ENCODE data around the gene ZNF583.

Gene ZNF583

GRCh38 chr19:56355517-56355916 is 48.6 kb upstream of the ZNF583 start:
- Histone ChIP-seq H3K9me3 (ENCODE audit: control insufficient read depth, insufficient read depth, low read depth, low read length) (no peaks in the 10 kb centered on the region; the same call in 1 of the 2 replicates), H3K27ac (ENCODE audit: extremely low read depth, low read depth, low read length) (no peak overlapping the region), H3K36me3 (ENCODE audit: control insufficient read depth in 2 of 2, insufficient read depth in 1 of 2, low read length in 2 of 2) (no peaks in the 10 kb centered on the region), H3K4me3 (ENCODE audit: low read depth, low read length) (no peak overlapping the region), H3K4me1 (ENCODE audit: control insufficient read depth, insufficient read depth, low read length) (no peaks in the 10 kb centered on the region)
- ChIA-PET CTCF (interaction anchor here (0.7 to 0.9 kb wide), 2 partner anchors 103 to 465 kb away, joined by 3 to 4 read pairs; no protein-coding TSS in a partner anchor), POLR2A (no interaction called here)
- TF ChIP-seq ZNF354C (tag by site-specific recombination; IDR thresholded peaks at IDR 0.05; ENCODE audit: borderline replicate concordance, low read depth): no peak
- TF ChIP-seq ZNF621 (tag by site-specific recombination; IDR thresholded peaks at IDR 0.05): no peak
- no peak for TF ChIP-seq ZNF302 (tag by site-specific recombination; IDR thresholded peaks at IDR 0.05; ENCODE audit: low read depth)
- no peak for TF ChIP-seq ZNF571 (tag by site-specific recombination; IDR thresholded peaks at IDR 0.05)
- no peak for TF ChIP-seq ZNF510 (tag by site-specific recombination; IDR thresholded peaks at IDR 0.05; ENCODE audit: insufficient replicate concordance)
- no peak for TF ChIP-seq ZFP3 (tag by site-specific recombination; IDR thresholded peaks at IDR 0.05; ENCODE audit: low read depth)
- TF ChIP-seq SP3 (tag by site-specific recombination; IDR thresholded peaks at IDR 0.05): no peak
- no peak for TF ChIP-seq ZNF202 (tag by site-specific recombination; IDR thresholded peaks at IDR 0.05; ENCODE audit: borderline replicate concordance)
- no peak for TF ChIP-seq ZNF211 (tag by site-specific recombination; IDR thresholded peaks at IDR 0.05; ENCODE audit: low read depth)
- no peak for TF ChIP-seq ZNF707 (tag by site-specific recombination; IDR thresholded peaks at IDR 0.05)
- no peak for TF ChIP-seq ZNF658 (tag by site-specific recombination; IDR thresholded peaks at IDR 0.05)

DNA sequence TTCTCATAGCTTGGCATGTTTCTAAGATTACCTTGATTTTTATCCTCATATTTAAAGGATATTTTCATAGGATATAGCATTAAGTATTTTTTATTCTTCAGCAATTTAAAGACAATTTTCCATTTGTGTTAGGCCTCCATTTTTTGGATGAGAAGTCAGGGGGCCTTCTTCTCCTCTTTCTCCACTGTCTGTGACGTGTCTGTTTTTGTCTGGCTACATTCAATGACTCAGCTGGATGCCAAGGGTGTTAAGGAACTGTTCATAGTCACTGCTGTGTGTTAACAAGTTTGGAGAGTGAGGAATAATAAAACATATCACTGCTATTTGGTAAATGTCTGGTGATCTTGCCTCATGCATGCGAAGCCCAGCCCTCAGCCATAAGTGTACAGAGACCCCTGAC is 47.2 kb upstream of the ZNF583 start:
- no peaks in the 10 kb centered on the region for H3K36me3 ChIP-seq (ENCODE audit: control insufficient read depth in 2 of 2, insufficient read depth in 1 of 2, low read length in 2 of 2)
- ChIA-PET POLR2A (no interaction called here), CTCF (no interaction called here)
- no peak overlapping the region for H3K4me3 ChIP-seq (ENCODE audit: low read depth, low read length)
- no peak overlapping the region for H3K27ac ChIP-seq (ENCODE audit: extremely low read depth, low read depth, low read length)
- no peaks in the 10 kb centered on the region for H3K9me3 ChIP-seq (ENCODE audit: control insufficient read depth, insufficient read depth, low read depth, low read length)
- H3K4me1 ChIP-seq (ENCODE audit: control insufficient read depth, insufficient read depth, low read length): no peaks in the 10 kb centered on the region
- TF ChIP-seq GFI1B (tag by site-specific recombination; IDR thresholded peaks at IDR 0.05) (no peak), ZNF274 (IDR thresholded peaks at IDR 0.05; ENCODE audit: low read length) (no peak), ZNF274 (tag by site-specific recombination; IDR thresholded peaks at IDR 0.05; ENCODE audit: borderline replicate concordance) (no peak), ZNF157 (tag by site-specific recombination; IDR thresholded peaks at IDR 0.05) (no peak), ZNF140 (tag by site-specific recombination; IDR thresholded peaks at IDR 0.05) (no peak)

- H3K9me3 ChIP-seq (ENCODE audit: control insufficient read depth, insufficient read depth, low read depth, low read length): no peaks in the 10 kb centered on the region
- no peak overlapping the region for H3K4me3 ChIP-seq (ENCODE audit: low read depth, low read length)
- H3K4me1 ChIP-seq (ENCODE audit: control insufficient read depth, insufficient read depth, low read length): no peaks in the 10 kb centered on the region
- TF ChIP-seq SCRT2 (tag by site-specific recombination; IDR thresholded peaks at IDR 0.05): peak; percentile 28; the same call in 1 of the 2 replicates
- TF ChIP-seq, protein P1, sequence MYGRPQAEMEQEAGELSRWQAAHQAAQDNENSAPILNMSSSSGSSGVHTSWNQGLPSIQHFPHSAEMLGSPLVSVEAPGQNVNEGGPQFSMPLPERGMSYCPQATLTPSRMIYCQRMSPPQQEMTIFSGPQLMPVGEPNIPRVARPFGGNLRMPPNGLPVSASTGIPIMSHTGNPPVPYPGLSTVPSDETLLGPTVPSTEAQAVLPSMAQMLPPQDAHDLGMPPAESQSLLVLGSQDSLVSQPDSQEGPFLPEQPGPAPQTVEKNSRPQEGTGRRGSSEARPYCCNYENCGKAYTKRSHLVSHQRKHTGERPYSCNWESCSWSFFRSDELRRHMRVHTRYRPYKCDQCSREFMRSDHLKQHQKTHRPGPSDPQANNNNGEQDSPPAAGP (tag by site-specific recombination; IDR thresholded peaks at IDR 0.05): no peak
- POLR2A ChIA-PET: no interaction called here
- no peak overlapping the region for H3K27ac ChIP-seq (ENCODE audit: extremely low read depth, low read depth, low read length)
- CTCF ChIA-PET: interaction anchor here (0.6 to 2.4 kb wide), 3 partner anchors 12 to 295 kb away, joined by 3 to 12 read pairs (median 6); no protein-coding TSS in a partner anchor
- H3K36me3 ChIP-seq (ENCODE audit: control insufficient read depth in 2 of 2, insufficient read depth in 1 of 2, low read length in 2 of 2): no peaks in the 10 kb centered on the region
Measured at GRCh38 chr19:56360841-56361240, 43.3 kb upstream of the ZNF583 start.

All from HEK293 (cell line).